Activated CD4-positive, alpha-beta T cell treated with anti-CD3 and anti-CD28 coated beads, Interleukin-2, amount 10 ng/mL, durations not matched to agents 24 days and 14 days (primary cell): ENCODE measurements around the gene SLC16A8. TPM values are rescaled to one million over a fixed set of nuclear protein-coding genes. Genes with fewer than 3 reads are reported as not detected.
"Not testable (repeated sequence)": the region's sequence is repeated elsewhere in the genome, so short reads cannot be mapped to it uniquely, and the experiment has no call there.

Experiments
- DNase-seq: peaks from one replicate; pipeline ENCODE4 v3.0.0; 2022
- H3K27ac Mint-ChIP-seq: one replicate; pipeline ENCODE4 v1.8.0; 2022; ENCODE audit warnings: mild to moderate bottlenecking, mixed read lengths
- H3K27me3 Mint-ChIP-seq: one replicate; pipeline ENCODE4 v1.8.0; 2022; ENCODE audit warnings: mixed read lengths
- H3K36me3 Mint-ChIP-seq: one replicate; pipeline ENCODE4 v1.8.0; 2022; ENCODE audit warnings: low read depth, mild to moderate bottlenecking, mixed read lengths
- H3K4me1 Mint-ChIP-seq: one replicate; pipeline ENCODE4 v1.8.0; 2021; ENCODE audit warnings: mixed read lengths
- H3K4me3 Mint-ChIP-seq: one replicate; pipeline ENCODE4 v1.8.0; 2022; ENCODE audit warnings: mild to moderate bottlenecking, moderate library complexity, mixed read lengths
- H3K9me3 Mint-ChIP-seq: one replicate; pipeline ENCODE4 v1.8.0; 2021; ENCODE audit warnings: mixed read lengths
- intact Hi-C: fragments of 100-400 bp; cut with micrococcal nuclease; formaldehyde crosslinking; loops from one replicate; pipeline ENCODE4 v1.15.1; 2023
- total RNA-seq: library from RNA; stranded (reverse); gene quantifications from 2 replicates; pipeline ENCODE4 v1.2.3, GENCODE V29; 2022

The SLC16A8 gene
- total RNA-seq, 1 donor from 2014 or later, result not detected

DNA sequence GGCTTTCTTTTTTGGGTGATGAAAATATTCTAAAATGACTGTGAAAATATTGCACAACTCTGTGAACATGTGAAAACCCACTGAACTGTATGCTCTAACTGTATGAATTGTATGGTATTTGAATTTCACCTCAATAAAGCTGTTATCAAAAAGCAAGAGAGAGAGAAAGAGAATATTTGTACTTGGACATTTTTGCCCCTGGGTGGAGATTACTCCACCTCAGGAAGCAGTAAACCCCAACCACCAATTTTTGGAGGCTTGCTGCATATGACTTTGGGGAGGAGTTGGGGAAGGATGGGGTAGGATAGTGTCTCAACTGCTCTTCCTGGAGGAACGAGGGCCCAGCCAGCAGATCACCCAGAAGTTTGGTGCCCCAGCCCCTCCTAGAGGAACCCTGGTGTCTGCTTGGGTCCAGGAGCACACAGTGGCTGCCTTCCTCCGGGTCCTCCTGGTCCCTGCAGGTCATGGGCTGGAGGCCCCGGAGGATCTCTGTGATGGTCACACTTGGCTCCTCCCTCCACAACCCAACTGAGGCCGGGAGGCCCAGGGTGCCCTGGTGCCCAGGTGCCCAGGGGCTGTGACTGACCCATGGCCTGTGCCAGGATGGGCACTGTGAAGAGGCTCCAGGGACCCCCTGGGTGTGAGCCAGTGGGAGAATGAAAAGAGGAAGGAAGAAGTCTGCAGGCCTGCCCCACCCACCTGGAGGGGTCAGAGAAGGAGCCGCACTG lies 42.1 kb downstream of the SLC16A8 start:
- Mint-ChIP-seq H3K27me3 (peaks cover under 1% of the 10 kb centered on the region), H3K27ac (no peak overlapping the region), H3K4me1 (no peaks in the 10 kb centered on the region), H3K9me3 (no peaks in the 10 kb centered on the region), H3K36me3 (no peaks in the 10 kb centered on the region), H3K4me3 (no peak overlapping the region)
- intact Hi-C loops, result no loop called here
- DNase-seq, result no peak

GRCh38 chr22:38040953-38041759 lies 42.8 kb downstream of the SLC16A8 start:
- intact Hi-C loops, result no loop called here
- no peak overlapping the region for H3K4me3 Mint-ChIP-seq
- no peak for DNase-seq
- H3K36me3 Mint-ChIP-seq, result no peaks in the 10 kb centered on the region
- H3K9me3 Mint-ChIP-seq, result no peaks in the 10 kb centered on the region
- no peaks in the 10 kb centered on the region for H3K4me1 Mint-ChIP-seq
- H3K27ac Mint-ChIP-seq, result no peak overlapping the region
- no peaks in the 10 kb centered on the region for H3K27me3 Mint-ChIP-seq

DNA sequence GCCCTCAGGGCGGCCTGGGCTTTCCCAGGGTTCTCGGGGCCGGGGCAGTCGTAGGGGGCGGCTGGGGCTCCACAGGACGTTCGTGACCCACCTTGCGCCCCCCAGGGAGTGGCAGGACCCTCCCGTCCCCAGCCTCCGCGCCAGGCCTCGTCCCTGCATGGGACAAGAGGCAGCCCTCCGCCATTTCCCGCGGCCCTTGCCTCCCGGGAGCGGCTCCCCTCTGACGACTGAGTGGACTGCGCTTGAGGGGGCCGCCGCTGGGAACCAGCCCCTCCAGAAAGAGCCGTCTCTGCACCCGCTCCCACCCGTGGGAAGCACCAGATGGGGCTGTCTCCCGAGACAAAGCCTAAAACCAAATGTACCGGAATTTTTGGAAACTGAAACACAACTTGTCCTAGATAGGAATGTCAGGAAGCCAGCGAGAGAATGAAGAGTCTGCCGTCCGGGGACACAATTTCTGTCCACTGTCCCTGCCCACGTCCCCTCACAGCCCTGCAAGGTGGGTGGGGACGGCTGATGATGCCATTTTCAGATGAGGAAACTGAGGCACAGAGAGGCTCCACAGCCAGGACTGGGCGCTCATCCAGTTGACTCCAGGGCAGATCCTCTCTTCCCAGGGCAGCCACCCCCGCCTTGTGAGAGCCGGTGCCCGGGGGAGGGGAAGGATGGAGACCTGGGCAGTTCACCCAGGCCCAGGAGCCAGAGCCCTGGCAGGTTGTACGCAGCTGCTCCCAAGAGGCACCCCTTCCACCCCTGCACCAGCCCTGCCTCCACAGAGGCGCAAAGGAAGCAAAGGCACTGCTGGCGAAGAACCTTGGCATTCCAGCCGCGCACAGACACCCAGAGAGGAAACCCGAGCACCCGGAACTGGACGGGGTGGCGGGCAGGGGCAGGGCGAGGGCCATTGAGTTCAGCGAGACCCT lies 44.8 kb downstream of the SLC16A8 start:
- no peak overlapping the region for H3K27ac Mint-ChIP-seq
- no peaks in the 10 kb centered on the region for H3K4me1 Mint-ChIP-seq
- H3K27me3 Mint-ChIP-seq, result no peaks in the 10 kb centered on the region
- no peak for DNase-seq
- no peaks in the 10 kb centered on the region for H3K9me3 Mint-ChIP-seq
- intact Hi-C loops, result no loop called here
- H3K4me3 Mint-ChIP-seq, result no peak overlapping the region
- no peaks in the 10 kb centered on the region for H3K36me3 Mint-ChIP-seq

- Mint-ChIP-seq H3K27ac (no peak overlapping the region), H3K36me3 (no peaks in the 10 kb centered on the region), H3K27me3 (no peaks in the 10 kb centered on the region), H3K9me3 (no peaks in the 10 kb centered on the region), H3K4me3 (no peak overlapping the region), H3K4me1 (no peaks in the 10 kb centered on the region)
- intact Hi-C loops, result no loop called here
- DNase-seq, result no peak
Measured at GRCh38 chr22:38038426-38038825, 45.6 kb downstream of the SLC16A8 start.

DNA sequence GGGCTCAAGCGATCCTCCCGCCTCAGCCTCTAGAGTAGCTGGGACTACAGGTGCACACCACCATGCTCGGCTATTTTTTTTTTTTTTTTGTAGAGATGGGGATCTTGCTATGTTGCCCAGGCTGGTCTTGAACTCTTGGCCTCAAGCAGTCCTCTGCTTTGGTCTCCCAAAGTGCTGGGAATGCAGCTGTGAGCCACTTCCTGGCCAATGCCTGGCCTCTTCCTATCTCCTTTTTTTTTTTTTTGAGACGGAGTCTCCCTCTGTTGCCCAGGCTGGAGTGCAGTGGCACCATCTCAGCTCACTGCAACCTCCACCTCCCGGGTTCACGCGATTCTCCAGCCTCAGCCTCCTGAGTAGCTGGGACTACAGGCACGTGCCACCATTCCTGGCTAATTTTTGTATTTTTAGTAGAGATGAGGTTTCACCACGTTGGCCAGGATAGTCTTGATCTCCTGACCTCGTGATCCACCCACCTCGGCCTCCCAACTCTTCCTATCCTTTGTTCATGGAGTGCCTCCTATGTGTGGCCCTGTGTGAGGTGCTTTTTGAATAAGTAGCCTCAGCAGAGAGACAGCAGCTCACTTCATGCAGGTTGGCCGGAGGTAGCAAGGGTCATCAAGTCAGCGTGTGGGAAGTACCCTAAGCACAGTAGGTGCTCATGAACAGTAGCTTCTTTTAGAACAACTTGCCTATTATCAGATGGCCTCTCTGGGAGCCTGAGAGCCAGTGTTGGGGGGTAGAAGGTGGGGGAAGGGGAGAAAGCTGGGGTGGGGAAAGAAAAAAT lies 46.4 kb downstream of the SLC16A8 start:
- H3K27me3 Mint-ChIP-seq, intact Hi-C loops, H3K4me3 Mint-ChIP-seq, H3K4me1 Mint-ChIP-seq, H3K9me3 Mint-ChIP-seq, H3K36me3 Mint-ChIP-seq, DNase-seq, H3K27ac Mint-ChIP-seq: not testable (repeated sequence)

DNA sequence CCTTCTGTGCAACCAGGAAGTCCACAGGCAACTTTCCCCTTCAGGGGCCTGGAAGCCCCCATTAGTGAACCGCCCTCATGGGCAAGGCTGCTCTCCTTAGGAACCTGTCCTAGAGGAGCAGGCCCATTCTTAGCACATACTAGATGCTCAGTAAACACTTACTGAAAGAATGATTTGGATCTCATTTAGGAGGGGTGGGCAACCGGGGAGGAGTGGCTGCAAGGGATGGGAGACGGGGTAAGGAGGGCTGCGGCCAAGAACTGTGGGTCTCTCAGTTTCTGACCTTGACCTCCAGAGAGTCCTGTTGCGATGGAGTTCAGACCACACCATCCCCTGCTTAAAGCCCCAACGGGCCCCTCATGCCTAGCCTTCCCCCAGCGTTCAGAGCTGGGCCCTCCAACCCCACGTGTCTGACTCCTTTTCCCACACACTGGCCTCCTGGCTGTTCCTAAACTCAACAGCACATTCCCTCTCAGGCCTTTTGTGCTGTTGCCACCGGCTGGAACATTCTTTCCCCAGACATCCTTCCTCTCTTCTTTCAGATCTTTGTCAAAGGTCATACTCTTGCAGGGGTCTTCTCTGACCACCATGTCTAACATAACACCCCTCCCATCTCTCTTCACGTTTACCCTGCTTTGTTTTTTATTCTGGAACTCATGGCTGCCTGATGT lies 47.5 kb downstream of the SLC16A8 start:
- DNase-seq, result no peak
- no peaks in the 10 kb centered on the region for H3K27me3 Mint-ChIP-seq
- no peaks in the 10 kb centered on the region for H3K4me1 Mint-ChIP-seq
- H3K9me3 Mint-ChIP-seq, result no peaks in the 10 kb centered on the region
- intact Hi-C loops, result no loop called here
- H3K27ac Mint-ChIP-seq, result no peak overlapping the region
- no peaks in the 10 kb centered on the region for H3K36me3 Mint-ChIP-seq
- H3K4me3 Mint-ChIP-seq, result no peak overlapping the region

GRCh38 chr22:38035530-38035885 lies 48.5 kb downstream of the SLC16A8 start:
- Mint-ChIP-seq H3K36me3 (no peaks in the 10 kb centered on the region), H3K9me3 (no peaks in the 10 kb centered on the region), H3K27ac (no peak overlapping the region), H3K27me3 (no peaks in the 10 kb centered on the region), H3K4me3 (no peak overlapping the region), H3K4me1 (no peaks in the 10 kb centered on the region)
- no peak for DNase-seq
- intact Hi-C loops, result no loop called here

GRCh38 chr22:38034884-38035529 lies 49.0 kb downstream of the SLC16A8 start:
- intact Hi-C loops, result no loop called here
- H3K27me3 Mint-ChIP-seq, result no peaks in the 10 kb centered on the region
- H3K9me3 Mint-ChIP-seq, result no peaks in the 10 kb centered on the region
- no peak overlapping the region for H3K27ac Mint-ChIP-seq
- H3K4me3 Mint-ChIP-seq, result no peak overlapping the region
- no peak for DNase-seq
- no peaks in the 10 kb centered on the region for H3K36me3 Mint-ChIP-seq
- H3K4me1 Mint-ChIP-seq, result no peaks in the 10 kb centered on the region

GRCh38 chr22:38034278-38034882 lies 49.6 kb downstream of the SLC16A8 start:
- Mint-ChIP-seq H3K4me3 (no peak overlapping the region), H3K4me1 (no peaks in the 10 kb centered on the region), H3K36me3 (no peaks in the 10 kb centered on the region), H3K27ac (no peak overlapping the region), H3K27me3 (no peaks in the 10 kb centered on the region), H3K9me3 (no peaks in the 10 kb centered on the region)
- intact Hi-C loops, result no loop called here
- DNase-seq, result no peak

- DNase-seq, result no peak
- Mint-ChIP-seq H3K27me3 (no peaks in the 10 kb centered on the region), H3K4me3 (no peak overlapping the region), H3K9me3 (no peaks in the 10 kb centered on the region), H3K4me1 (no peaks in the 10 kb centered on the region), H3K36me3 (no peaks in the 10 kb centered on the region), H3K27ac (no peak overlapping the region)
- intact Hi-C loops, result no loop called here
Measured at GRCh38 chr22:38033522-38034277, 50.3 kb downstream of the SLC16A8 start.

DNA sequence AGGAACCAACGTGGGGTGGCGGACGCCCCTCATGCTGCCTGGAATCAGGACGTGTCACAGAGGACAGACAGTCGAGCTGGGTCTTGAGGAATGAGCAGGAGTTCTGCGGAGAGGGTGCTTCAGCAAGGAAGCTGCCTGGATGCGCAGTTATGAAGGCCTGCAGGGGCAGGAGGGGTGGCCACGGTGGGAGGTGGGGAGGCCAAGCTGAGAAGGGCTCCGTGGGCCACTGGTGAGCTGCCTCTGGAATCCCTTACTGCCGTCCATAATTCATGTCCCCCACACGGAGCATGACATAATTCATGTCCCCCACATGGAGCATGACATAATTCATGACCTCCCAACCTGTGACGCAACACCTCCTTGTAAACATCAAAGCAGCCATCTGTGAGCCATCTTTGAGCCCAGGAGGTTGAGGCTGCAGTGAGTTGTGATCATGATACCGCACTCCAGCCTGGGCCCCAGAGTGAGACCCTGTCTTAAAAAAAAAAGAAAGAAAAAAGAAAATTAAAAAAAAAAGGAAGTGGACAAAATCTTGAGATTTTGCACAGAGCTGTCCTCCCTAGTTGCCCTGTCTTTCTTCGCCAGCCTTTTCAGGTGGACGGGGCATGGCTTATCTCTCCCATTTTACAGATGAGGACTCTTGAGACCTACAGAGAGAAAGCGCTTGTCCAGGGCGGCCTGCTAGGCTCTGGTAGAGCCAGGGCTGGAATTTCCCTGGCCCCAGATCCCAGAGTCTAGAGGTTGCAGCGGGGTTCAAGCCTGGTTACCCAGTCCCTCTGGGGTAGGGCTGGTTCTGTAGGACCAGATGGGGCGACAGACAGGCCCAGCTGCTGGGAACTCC lies 51.1 kb downstream of the SLC16A8 start:
- no peaks in the 10 kb centered on the region for H3K4me1 Mint-ChIP-seq
- no peaks in the 10 kb centered on the region for H3K9me3 Mint-ChIP-seq
- H3K4me3 Mint-ChIP-seq, result no peak overlapping the region
- no peak for DNase-seq
- no peak overlapping the region for H3K27ac Mint-ChIP-seq
- H3K27me3 Mint-ChIP-seq, result no peaks in the 10 kb centered on the region
- intact Hi-C loops, result no loop called here
- H3K36me3 Mint-ChIP-seq, result no peaks in the 10 kb centered on the region
